ENCODE measurements around the gene ACOT13.

ACOT13 gene

GRCh38 chr6:24720604-24721460, 54.0 kb downstream of the ACOT13 start (continued):
- TF ChIP-seq ZNF280D (tag by site-specific recombination; IDR thresholded peaks at IDR 0.05) (no peak), ZNF48 (tag by site-specific recombination; IDR thresholded peaks at IDR 0.05) (no peak)

DNA sequence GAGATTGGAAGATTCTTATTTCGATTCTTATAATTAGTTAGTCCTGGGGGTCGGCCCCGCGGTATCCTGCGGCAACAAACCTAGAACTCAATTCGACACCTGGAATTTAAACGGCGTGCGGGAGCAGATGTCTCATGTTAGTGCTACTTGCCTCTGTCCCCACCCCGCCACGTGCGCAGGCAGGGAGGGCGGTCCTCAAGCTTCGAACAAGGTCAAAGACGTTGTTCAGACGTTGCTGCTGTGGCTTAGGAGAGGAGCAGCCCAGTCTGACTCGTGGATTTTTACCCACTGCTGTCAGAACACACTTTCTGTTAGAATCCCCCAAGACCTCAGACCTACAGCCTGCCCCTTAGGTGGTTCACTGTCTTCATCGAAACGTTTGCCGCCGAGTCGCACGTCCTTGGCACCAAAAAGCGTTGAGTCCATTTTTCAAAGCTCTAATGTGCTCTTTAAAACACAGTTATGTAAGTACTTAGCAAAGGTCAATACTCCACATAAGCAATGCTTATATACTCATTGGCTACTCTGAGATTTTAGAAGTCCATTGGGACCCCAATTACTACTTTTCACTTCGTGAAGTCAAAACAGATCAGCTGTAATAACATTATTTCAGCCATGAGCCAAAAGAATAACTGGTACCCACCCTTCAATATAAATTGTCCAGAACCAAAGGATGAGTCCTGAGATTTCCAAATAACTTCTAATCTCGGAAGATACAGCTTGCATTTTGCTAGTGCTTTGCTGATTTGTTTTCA, 54.8 kb downstream of the ACOT13 start:
- POLR2A ChIA-PET, result interaction anchor here (1.0 to 1.4 kb wide), 4 partner anchors 18 to 137 kb away, joined by 3 to 5 read pairs (median 4); no protein-coding TSS in a partner anchor
- Histone ChIP-seq H3K4me1 (ENCODE audit: control insufficient read depth, insufficient read depth, low read length) (peaks cover 3% of the 10 kb centered on the region), H3K9me3 (ENCODE audit: control insufficient read depth, insufficient read depth, low read depth, low read length) (no peaks in the 10 kb centered on the region), H3K4me3 (ENCODE audit: low read depth, low read length) (peak overlapping the region; percentile 49), H3K36me3 (ENCODE audit: control insufficient read depth in 2 of 2, insufficient read depth in 1 of 2, low read length in 2 of 2) (peaks cover 0 to 21% of the 10 kb centered on the region in 2 experiments; a peak in 2 of 3 replicates), H3K27ac (ENCODE audit: extremely low read depth, low read depth, low read length) (peak overlapping the region; percentile 77)
- CTCF ChIA-PET, result interaction anchor here (0.6 to 1.2 kb wide), 4 partner anchors 19 to 45 kb away, joined by 3 to 5 read pairs (median 4); no protein-coding TSS in a partner anchor
- TF ChIP-seq, protein P1, sequence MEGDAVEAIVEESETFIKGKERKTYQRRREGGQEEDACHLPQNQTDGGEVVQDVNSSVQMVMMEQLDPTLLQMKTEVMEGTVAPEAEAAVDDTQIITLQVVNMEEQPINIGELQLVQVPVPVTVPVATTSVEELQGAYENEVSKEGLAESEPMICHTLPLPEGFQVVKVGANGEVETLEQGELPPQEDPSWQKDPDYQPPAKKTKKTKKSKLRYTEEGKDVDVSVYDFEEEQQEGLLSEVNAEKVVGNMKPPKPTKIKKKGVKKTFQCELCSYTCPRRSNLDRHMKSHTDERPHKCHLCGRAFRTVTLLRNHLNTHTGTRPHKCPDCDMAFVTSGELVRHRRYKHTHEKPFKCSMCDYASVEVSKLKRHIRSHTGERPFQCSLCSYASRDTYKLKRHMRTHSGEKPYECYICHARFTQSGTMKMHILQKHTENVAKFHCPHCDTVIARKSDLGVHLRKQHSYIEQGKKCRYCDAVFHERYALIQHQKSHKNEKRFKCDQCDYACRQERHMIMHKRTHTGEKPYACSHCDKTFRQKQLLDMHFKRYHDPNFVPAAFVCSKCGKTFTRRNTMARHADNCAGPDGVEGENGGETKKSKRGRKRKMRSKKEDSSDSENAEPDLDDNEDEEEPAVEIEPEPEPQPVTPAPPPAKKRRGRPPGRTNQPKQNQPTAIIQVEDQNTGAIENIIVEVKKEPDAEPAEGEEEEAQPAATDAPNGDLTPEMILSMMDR (tag by site-specific recombination; IDR thresholded peaks at IDR 0.05), result no peak
- TF ChIP-seq AEBP2 (tag by site-specific recombination; IDR thresholded peaks at IDR 0.05; ENCODE audit: borderline replicate concordance), result no peak
- TF ChIP-seq ZNF530 (tag by site-specific recombination; IDR thresholded peaks at IDR 0.05; ENCODE audit: low read depth), result no peak
- no peak for TF ChIP-seq ZNF155 (tag by site-specific recombination; IDR thresholded peaks at IDR 0.05)
- no peak for TF ChIP-seq ZNF654 (tag by site-specific recombination; IDR thresholded peaks at IDR 0.05; ENCODE audit: low read depth)
- TF ChIP-seq ZSCAN30 (tag by site-specific recombination; IDR thresholded peaks at IDR 0.05), result 0 out of 2 replicates have a peak, but pooled peaks have one; percentile 19
- TF ChIP-seq ZFHX2 (tag by site-specific recombination; conservative IDR thresholded peaks at IDR 0.05), result no peak
- TF ChIP-seq ZNF513 (tag by site-specific recombination; IDR thresholded peaks at IDR 0.05), result no peak
- TF ChIP-seq ZNF2 (tag by site-specific recombination; IDR thresholded peaks at IDR 0.05), result 0 out of 2 replicates have a peak, but pooled peaks have one; percentile 49
- peak; percentile 13 for TF ChIP-seq SETDB1 (IDR thresholded peaks at IDR 0.05; ENCODE audit: insufficient read length, low read length)
- no peak for TF ChIP-seq ZSCAN4 (tag by site-specific recombination; IDR thresholded peaks at IDR 0.05)
- no peak; the same call in 1 of the 2 replicates for TF ChIP-seq ZNF391 (tag by site-specific recombination; IDR thresholded peaks at IDR 0.05; ENCODE audit: borderline replicate concordance, low read depth)
- TF ChIP-seq ZSCAN16 (tag by site-specific recombination; IDR thresholded peaks at IDR 0.05), result no peak; the same call in 1 of the 2 replicates
- peak; percentile 50; the same call in 1 of the 2 replicates for TF ChIP-seq MZF1 (tag by site-specific recombination; IDR thresholded peaks at IDR 0.05; ENCODE audit: borderline replicate concordance)
- no peak for TF ChIP-seq ZNF623 (tag by site-specific recombination; IDR thresholded peaks at IDR 0.05)
- TF ChIP-seq ZNF398 (tag by site-specific recombination; IDR thresholded peaks at IDR 0.05), result no peak

Data from HEK293 (cell line).